Gastrocnemius medialis (tissue), 4 donors: ENCODE measurements around the gene POLR3H.

ENCODE experiments used
- CTCF ChIP-seq, 5 experiments: fragments of 450-650 bp in 3 of 5; fragments of 200-600 bp in 2 of 5; sonication (generic) in 2 of 5; IDR thresholded peaks in 4 of 5; conservative IDR thresholded peaks in 1 of 5; 1 replicate in 4 of 5; 2 replicates in 1 of 5; pipeline ENCODE4 v1.5.1; 2016 to 2019; ENCODE audit warnings: antibody characterized with exemption in 5 of 5, mild to moderate bottlenecking in 3 of 5, moderate library complexity in 3 of 5
- POLR2A ChIP-seq, 2 donors: fragments of 450-650 bp; IDR thresholded peaks; one replicate each; pipeline ENCODE4 v1.6.1; 2017; ENCODE audit warnings: antibody characterized with exemption in 2 of 2, mild to moderate bottlenecking in 2 of 2, moderate library complexity in 2 of 2

- TF ChIP-seq CTCF (IDR thresholded peaks at IDR 0.05 in 4 of 5, conservative IDR thresholded peaks at IDR 0.05 in 1 of 5) (no peak), POLR2A (IDR thresholded peaks at IDR 0.05) (peak; percentile 22 to 34)
Observed at GRCh38 chr22:41513391-41513790, 30.9 kb downstream of the POLR3H start.
